ENCODE measurements around the gene ARG1.

DNA sequence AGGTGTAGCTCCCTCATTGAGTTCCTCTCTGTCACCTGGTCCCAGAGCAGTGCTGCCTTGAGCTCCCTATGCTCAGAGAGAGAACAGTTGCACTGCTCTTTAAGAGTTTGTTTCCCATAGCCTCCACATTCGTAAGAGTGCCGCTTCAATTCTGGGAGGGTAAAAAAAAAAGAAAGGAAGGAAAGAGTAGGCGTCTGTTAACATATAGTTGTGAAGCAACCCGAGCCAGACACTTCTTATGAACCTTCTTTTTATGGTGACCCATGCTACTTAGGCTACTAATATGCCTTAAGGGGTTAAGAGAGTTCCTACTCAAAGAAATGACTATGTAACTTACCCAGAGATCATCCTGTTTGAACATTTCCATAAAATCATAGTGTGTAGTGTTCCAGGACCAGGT lies 4.3 kb upstream of the ARG1 start:
- TF ChIP-seq, protein P1, sequence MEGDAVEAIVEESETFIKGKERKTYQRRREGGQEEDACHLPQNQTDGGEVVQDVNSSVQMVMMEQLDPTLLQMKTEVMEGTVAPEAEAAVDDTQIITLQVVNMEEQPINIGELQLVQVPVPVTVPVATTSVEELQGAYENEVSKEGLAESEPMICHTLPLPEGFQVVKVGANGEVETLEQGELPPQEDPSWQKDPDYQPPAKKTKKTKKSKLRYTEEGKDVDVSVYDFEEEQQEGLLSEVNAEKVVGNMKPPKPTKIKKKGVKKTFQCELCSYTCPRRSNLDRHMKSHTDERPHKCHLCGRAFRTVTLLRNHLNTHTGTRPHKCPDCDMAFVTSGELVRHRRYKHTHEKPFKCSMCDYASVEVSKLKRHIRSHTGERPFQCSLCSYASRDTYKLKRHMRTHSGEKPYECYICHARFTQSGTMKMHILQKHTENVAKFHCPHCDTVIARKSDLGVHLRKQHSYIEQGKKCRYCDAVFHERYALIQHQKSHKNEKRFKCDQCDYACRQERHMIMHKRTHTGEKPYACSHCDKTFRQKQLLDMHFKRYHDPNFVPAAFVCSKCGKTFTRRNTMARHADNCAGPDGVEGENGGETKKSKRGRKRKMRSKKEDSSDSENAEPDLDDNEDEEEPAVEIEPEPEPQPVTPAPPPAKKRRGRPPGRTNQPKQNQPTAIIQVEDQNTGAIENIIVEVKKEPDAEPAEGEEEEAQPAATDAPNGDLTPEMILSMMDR (conservative IDR thresholded peaks at IDR 0.05), result no peak
- no peak for TF ChIP-seq ZFX (IDR thresholded peaks at IDR 0.05)
